SK-N-MC (cell line): ENCODE data around the gene ORM2.

ENCODE experiments used
- EZH2 ChIP-seq: fragments of 200-600 bp; sonication (generic); IDR thresholded peaks from one replicate; pipeline ENCODE4 v1.6.1; 2017; ENCODE audit warnings: antibody characterized with exemption
- POLR2AphosphoS5 ChIP-seq: IDR thresholded peaks from 2 replicates; pipeline ENCODE4 v1.6.1; 2012; ENCODE audit warnings: mild to moderate bottlenecking, low read depth, low read length, borderline replicate concordance

- TF ChIP-seq EZH2 (no peak), POLR2AphosphoS5 (no peak)
These were observed 41.2 kb upstream of the ORM2 start for GRCh38 chr9:114288193-114289091.
